Adrenal gland (tissue), 12 donors: ENCODE measurements around the gene CDK5R1. TPM values are rescaled to one million over a fixed set of nuclear protein-coding genes. Genes with fewer than 3 reads are reported as not detected.

Experiments used
- DNase-seq, 7 donors: peaks; one replicate each; pipeline ENCODE4 v3.0.0-alpha.2; 2019 to 2020
- H3K27ac ChIP-seq, 5 donors: fragments of 200-600 bp; sonication (generic) in 4 of 5; 1 replicate in 3 of 5; 2 replicates in 2 of 5; pipeline versions ENCODE4 v1.5.1 to v1.8.0; 2016 to 2020; ENCODE audit warnings: mild to moderate bottlenecking in 1 of 5
- H3K27me3 ChIP-seq: fragments of 200-600 bp; 2 replicates; pipeline ENCODE4 v1.8.0; 2021
- H3K36me3 ChIP-seq, 2 donors: fragments of 200-600 bp; replicated peaks in 1 of 2; 1 replicate in 1 of 2; 2 replicates in 1 of 2; pipeline versions ENCODE4 v1.5.1 to v1.8.0; 2018 to 2022
- H3K4me1 ChIP-seq, 2 donors: fragments of 200-600 bp; replicated peaks in 1 of 2; 1 replicate in 1 of 2; 2 replicates in 1 of 2; pipeline versions ENCODE4 v1.5.1 to v1.8.0; 2018 to 2021
- H3K4me3 ChIP-seq, 4 donors: fragments of 200-600 bp; sonication (generic) in 3 of 4; one replicate each; pipeline ENCODE4 v1.5.1; 2016 to 2018
- H3K9me3 ChIP-seq, 3 donors: fragments of 200-600 bp; sonication (generic) in 1 of 3; replicated peaks in 1 of 3; 1 replicate in 2 of 3; 2 replicates in 1 of 3; pipeline versions ENCODE4 v1.5.1 to v1.8.0; 2016 to 2021
- POLR2A ChIP-seq, 2 donors: fragments of 450-650 bp; IDR thresholded peaks; one replicate each; pipeline ENCODE4 v1.6.1; 2017; ENCODE audit warnings: antibody characterized with exemption in 2 of 2, mild to moderate bottlenecking in 2 of 2, moderate library complexity in 1 of 2
- WGBS, 4 donors: extraction: QIAGEN DNeasy Blood & Tissue Kit in 2 of 4; methylation state at CpG; one replicate each; pipeline versions ENCODE4 v1.1.5 to v1.1.7; 2013 to 2017; 5-methylcytosine and 5-hydroxymethylcytosine counted together
- intact Hi-C, 2 donors: fragments of 100-400 bp; cut with DNase I; formaldehyde crosslinking; loops; one replicate each; pipeline versions ENCODE4 v1.14.1 to v1.15.0; 2022 to 2023
- polyA plus RNA-seq, 3 donors: library from polyadenylated mRNA; stranded (reverse); fragments of 200-250 nt in 2 of 3; fragments of 350-450 nt in 1 of 3; fragmentation: Illumina TruSeq in 1 of 3; extraction: RNeasy Lipid Tissue Mini Kit (QIAGEN cat#74804) in 1 of 3; gene quantifications; one replicate each; pipeline ENCODE4 v1.2.3, GENCODE V29; 2013 to 2014
- total RNA-seq, 9 donors: library from RNA; depleted of rRNA in 4 of 9; stranded (reverse); fragments of >200 nt in 4 of 9; fragments of 120-200 nt in 1 of 9; fragmentation: NEBNext Ultra II Directional in 1 of 9; extraction: Animal tissue kit (Norgen Biotek cat#: 25700) in 1 of 9; gene quantifications; one replicate each; pipeline versions ENCODE4 v1.1.0 to v1.2.4, GENCODE V29; 2013 to 2023
- TF ChIP-seq, protein P1 (sequence below), 6 experiments: fragments of 450-650 bp in 4 of 6; fragments of 200-600 bp in 2 of 6; sonication (generic) in 1 of 6; IDR thresholded peaks; 1 replicate in 5 of 6; 2 replicates in 1 of 6; pipeline versions ENCODE4 v1.5.1 to v1.8.0; 2016 to 2021; ENCODE audit warnings: antibody characterized with exemption in 6 of 6, mild to moderate bottlenecking in 2 of 6, moderate library complexity in 1 of 6
- donor health status: healthy with polysubstance abuse.
- donor health status: Bipolar disorder and iron deficiency.
- donor health status: DM: yes; HTN: yes; CAD: no.
- donor health status: DM: no; HTN: no; CAD: no.
- donor health status: DM: no; HTN: no; CAD: no.
- donor health status: DM: yes; HTN: yes; CAD: no.

Gene CDK5R1
- total and polyA plus RNA-seq, 12 donors = 0.98 to 4.5 (median 2.7) TPM

DNA sequence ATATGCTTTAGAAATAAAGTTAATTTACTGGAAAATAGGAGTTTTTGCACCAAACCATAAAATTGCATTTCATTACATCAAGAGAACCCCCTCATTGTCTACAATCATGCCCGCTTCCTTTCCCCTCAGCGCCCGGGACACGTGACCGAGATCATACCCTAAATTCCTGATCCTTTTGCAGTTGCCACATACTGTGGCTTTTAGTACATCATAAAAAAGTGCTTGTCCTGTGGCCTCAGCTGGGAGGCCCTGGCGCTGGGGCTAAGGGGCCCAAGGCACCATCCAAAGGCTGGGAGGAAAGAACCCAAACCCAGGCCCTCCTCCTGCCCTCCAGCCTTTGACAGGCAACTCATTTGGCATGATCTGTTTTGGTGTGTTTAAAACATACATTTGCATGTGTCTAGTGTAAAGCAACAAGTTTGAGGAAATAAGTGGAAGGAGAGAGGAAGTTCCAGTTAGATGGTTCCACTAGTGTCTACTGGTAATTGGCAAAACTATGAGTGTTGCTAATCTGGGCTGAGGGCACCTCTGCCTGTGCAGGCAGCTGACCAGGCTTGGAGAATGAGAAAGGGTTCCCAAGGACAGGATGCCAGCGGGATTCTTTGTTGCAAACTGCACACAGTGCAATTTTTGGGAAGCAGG is 6.0 kb downstream of the CDK5R1 start:
- Histone ChIP-seq H3K4me3 (no peak overlapping the region), H3K27me3 (no peaks in the 10 kb centered on the region), H3K36me3 (no peaks in the 10 kb centered on the region), H3K9me3 (no peaks in the 10 kb centered on the region), H3K4me1 (peaks cover 6 to 22% of the 10 kb centered on the region in 2 donors), H3K27ac (peak overlapping the region in 2 of 5 donors; percentile 3 to 49)
- no peak for DNase-seq
- WGBS, 4 donors = 82 to 88% (median 87%) methylated on average over 7 of the region's 7 CpGs
- no peak for TF ChIP-seq POLR2A (IDR thresholded peaks at IDR 0.05)
- TF ChIP-seq, protein P1, sequence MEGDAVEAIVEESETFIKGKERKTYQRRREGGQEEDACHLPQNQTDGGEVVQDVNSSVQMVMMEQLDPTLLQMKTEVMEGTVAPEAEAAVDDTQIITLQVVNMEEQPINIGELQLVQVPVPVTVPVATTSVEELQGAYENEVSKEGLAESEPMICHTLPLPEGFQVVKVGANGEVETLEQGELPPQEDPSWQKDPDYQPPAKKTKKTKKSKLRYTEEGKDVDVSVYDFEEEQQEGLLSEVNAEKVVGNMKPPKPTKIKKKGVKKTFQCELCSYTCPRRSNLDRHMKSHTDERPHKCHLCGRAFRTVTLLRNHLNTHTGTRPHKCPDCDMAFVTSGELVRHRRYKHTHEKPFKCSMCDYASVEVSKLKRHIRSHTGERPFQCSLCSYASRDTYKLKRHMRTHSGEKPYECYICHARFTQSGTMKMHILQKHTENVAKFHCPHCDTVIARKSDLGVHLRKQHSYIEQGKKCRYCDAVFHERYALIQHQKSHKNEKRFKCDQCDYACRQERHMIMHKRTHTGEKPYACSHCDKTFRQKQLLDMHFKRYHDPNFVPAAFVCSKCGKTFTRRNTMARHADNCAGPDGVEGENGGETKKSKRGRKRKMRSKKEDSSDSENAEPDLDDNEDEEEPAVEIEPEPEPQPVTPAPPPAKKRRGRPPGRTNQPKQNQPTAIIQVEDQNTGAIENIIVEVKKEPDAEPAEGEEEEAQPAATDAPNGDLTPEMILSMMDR (IDR thresholded peaks at IDR 0.05) = no peak
- intact Hi-C loops = no loop called here

DNA sequence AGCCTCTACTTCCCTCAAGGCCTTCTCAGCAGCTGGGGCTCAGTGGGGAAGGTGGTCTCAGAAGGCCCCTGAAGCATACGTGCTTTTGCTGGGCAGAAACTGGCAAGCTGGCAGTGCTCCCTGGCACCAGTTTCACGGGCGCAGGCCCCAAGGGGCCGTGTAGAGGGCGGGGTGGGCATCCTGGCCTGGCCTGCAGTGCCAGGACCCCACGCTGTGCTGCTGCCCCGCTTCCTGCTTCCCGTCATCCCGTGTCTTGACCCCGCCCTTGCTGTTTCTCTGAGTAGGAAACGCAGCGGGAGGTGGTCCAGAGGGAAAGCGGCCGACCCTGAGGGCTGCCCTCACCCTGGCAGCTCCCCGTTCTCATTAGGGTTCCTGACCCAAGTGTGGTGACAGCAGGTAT is 6.8 kb downstream of the CDK5R1 start:
- peaks cover 6 to 22% of the 10 kb centered on the region in 2 donors for H3K4me1 ChIP-seq
- H3K9me3 ChIP-seq = no peaks in the 10 kb centered on the region
- H3K36me3 ChIP-seq = no peaks in the 10 kb centered on the region
- no peak for DNase-seq
- no peaks in the 10 kb centered on the region for H3K27me3 ChIP-seq
- no peak overlapping the region for H3K4me3 ChIP-seq
- no peak overlapping the region for H3K27ac ChIP-seq
- no peak for TF ChIP-seq POLR2A (IDR thresholded peaks at IDR 0.05)
- TF ChIP-seq, protein P1 (IDR thresholded peaks at IDR 0.05) = no peak
- WGBS, 4 donors = 88 to 97% (median 94%) methylated on average over 5 to 15 of the region's 15 CpGs
- intact Hi-C loops = no loop called here

DNA sequence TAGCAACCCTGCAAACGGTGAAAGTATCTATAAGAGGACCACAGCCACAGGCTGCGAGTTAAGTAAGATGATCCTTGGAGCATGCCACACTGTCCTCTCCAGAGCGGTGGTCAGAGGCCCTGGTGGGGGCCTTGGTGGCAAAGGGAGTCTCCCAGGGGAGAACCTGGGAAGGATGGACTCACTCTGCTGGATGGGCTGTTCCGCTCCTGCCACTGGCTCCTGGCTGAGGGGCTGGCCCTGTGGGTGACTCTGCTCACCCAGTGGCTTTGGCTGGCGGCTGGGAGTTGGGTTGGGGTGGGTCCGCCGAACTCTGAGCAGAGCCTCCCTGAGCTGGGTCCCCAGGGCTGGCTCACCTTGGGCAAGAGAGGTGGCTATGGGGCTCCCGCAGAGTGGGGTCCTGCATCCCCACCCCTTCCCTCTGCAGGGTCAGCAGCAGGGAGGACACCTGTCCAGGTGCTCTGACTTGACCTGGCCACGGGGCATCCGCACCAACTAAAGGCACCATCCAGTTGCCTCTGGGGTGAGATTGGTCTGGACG is 7.3 kb downstream of the CDK5R1 start:
- Histone ChIP-seq H3K27me3 (no peaks in the 10 kb centered on the region), H3K36me3 (no peaks in the 10 kb centered on the region), H3K9me3 (no peaks in the 10 kb centered on the region), H3K4me1 (peaks cover 6 to 22% of the 10 kb centered on the region in 2 donors), H3K4me3 (no peak overlapping the region), H3K27ac (no peak overlapping the region)
- TF ChIP-seq, protein P1 (IDR thresholded peaks at IDR 0.05) = no peak
- no peak for TF ChIP-seq POLR2A (IDR thresholded peaks at IDR 0.05)
- no peak for DNase-seq
- 90 to 96% (median 95%) methylated on average over 3 to 11 of the region's 11 CpGs for WGBS, 4 donors
- intact Hi-C loops = no loop called here

DNA sequence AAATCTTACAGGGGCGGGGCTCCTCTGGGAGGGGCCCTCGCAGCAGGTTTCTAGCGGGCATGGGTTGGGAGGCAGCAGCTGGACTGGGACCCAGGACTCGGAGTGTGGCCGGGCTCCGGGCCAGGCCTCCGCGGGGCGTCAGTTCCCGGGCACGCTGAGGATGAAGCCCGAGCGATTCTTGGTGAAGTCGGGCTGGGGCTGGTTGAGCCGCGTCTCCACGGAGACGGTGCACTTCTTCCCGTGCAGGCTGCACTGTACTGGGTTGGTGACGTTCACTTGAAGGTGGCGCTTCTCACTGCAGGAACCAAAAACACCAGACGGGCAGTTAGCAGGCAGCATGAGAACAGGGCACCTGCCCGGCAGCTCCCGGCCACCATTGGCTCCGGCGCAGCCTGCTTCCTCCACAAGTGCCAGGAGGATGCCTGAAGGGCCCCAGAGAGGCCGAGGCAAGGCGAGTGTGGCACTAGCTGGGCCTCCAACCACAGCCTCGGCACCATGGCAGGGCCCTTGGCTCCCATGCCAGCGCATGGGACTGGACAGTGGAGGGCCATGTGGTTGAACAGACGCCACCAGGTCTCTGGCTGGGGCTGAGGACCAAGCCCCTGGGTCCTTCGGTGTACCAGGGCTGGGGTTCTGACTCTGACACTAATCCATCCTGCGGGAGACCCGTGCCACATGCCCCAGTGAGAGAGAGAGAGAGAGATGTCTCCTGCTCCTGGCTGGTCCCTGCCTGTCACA is 8.0 kb downstream of the CDK5R1 start:
- peaks cover 6 to 22% of the 10 kb centered on the region in 2 donors for H3K4me1 ChIP-seq
- H3K36me3 ChIP-seq = no peaks in the 10 kb centered on the region
- TF ChIP-seq, protein P1 (IDR thresholded peaks at IDR 0.05) = no peak
- TF ChIP-seq POLR2A (IDR thresholded peaks at IDR 0.05) = no peak
- no peak overlapping the region for H3K27ac ChIP-seq
- H3K27me3 ChIP-seq = no peaks in the 10 kb centered on the region
- intact Hi-C loops = no loop called here
- no peak for DNase-seq
- 89 to 92% (median 91%) methylated on average over 14 to 34 of the region's 34 CpGs for WGBS, 4 donors
- no peaks in the 10 kb centered on the region for H3K9me3 ChIP-seq
- H3K4me3 ChIP-seq = no peak overlapping the region
